H9 (cell line): ENCODE results near the gene SUOX. TPM values are rescaled to one million over a fixed set of nuclear protein-coding genes. Genes with fewer than 3 reads are reported as not detected.

Source experiments
- DNase-seq: peaks from one replicate; pipeline ENCODE4 v3.0.0-alpha.2; 2017
- H2AFZ ChIP-seq: one replicate; pipeline ENCODE4 v1.6.1; 2013; ENCODE audit warnings: mild to moderate bottlenecking, low read length, control low read depth, moderate library complexity
- H2AK5ac ChIP-seq: 2 replicates; pipeline ENCODE4 v1.6.1; 2013; ENCODE audit warnings: low read length, control low read depth, mixed read lengths; ENCODE audit not compliant: insufficient read length
- H2BK120ac ChIP-seq: one replicate; pipeline ENCODE4 v1.6.1; 2013; ENCODE audit warnings: low read depth, mild to moderate bottlenecking, low read length, control low read depth, inconsistent platforms; ENCODE audit not compliant: poor library complexity, severe bottlenecking
- H2BK12ac ChIP-seq: 2 replicates; pipeline ENCODE4 v1.6.1; 2013; ENCODE audit warnings: low read length, control low read depth, mixed read lengths, low read depth; ENCODE audit not compliant: insufficient read length
- H2BK15ac ChIP-seq: 2 replicates; pipeline ENCODE4 v1.6.1; 2013; ENCODE audit warnings: low read depth, low read length, control low read depth
- H2BK20ac ChIP-seq: one replicate; pipeline ENCODE4 v1.6.1; 2013; ENCODE audit warnings: low read depth, mild to moderate bottlenecking, low read length, control low read depth, inconsistent platforms; ENCODE audit not compliant: poor library complexity, severe bottlenecking
- H2BK5ac ChIP-seq: 2 replicates; pipeline ENCODE4 v1.6.1; 2013; ENCODE audit warnings: low read length, control low read depth, mixed read lengths; ENCODE audit not compliant: insufficient read length
- H3K14ac ChIP-seq: 2 replicates; pipeline ENCODE4 v1.6.1; 2013; ENCODE audit warnings: low read length, control low read depth; ENCODE audit not compliant: insufficient read depth
- H3K18ac ChIP-seq: 2 replicates; pipeline ENCODE4 v1.6.1; 2013; ENCODE audit warnings: low read depth, mild to moderate bottlenecking, mixed read lengths, low read length, control low read depth; ENCODE audit not compliant: insufficient read length
- H3K23ac ChIP-seq: 2 replicates; pipeline ENCODE4 v1.6.1; 2013; ENCODE audit warnings: low read length, control low read depth, mixed read lengths, low read depth; ENCODE audit not compliant: insufficient read length
- H3K23me2 ChIP-seq: 2 replicates; pipeline ENCODE4 v1.6.1; 2013; ENCODE audit warnings: low read depth, mild to moderate bottlenecking, mixed read lengths, low read length, control low read depth; ENCODE audit not compliant: insufficient read length, poor library complexity, severe bottlenecking
- H3K27ac ChIP-seq: 2 replicates; pipeline ENCODE4 v1.5.1; 2013; ENCODE audit warnings: low read length, control low read depth, mixed read lengths, low read depth; ENCODE audit not compliant: insufficient read length
- H3K27me3 ChIP-seq: 2 replicates; pipeline ENCODE4 v1.6.1; 2013; ENCODE audit warnings: low read length, control low read depth, inconsistent platforms; ENCODE audit not compliant: insufficient read depth
- H3K4ac ChIP-seq: 2 replicates; pipeline ENCODE4 v1.6.1; 2013; ENCODE audit warnings: low read depth, mild to moderate bottlenecking, control low read depth, inconsistent platforms, low read length, moderate library complexity
- H3K4me1 ChIP-seq: 2 replicates; pipeline ENCODE4 v1.6.1; 2013; ENCODE audit warnings: low read length, control low read depth, inconsistent platforms; ENCODE audit not compliant: insufficient read depth
- H3K4me2 ChIP-seq: 2 replicates; pipeline ENCODE4 v1.6.1; 2013; ENCODE audit warnings: low read length, control low read depth, mixed read lengths; ENCODE audit not compliant: insufficient read length, insufficient read depth
- H3K56ac ChIP-seq: 2 replicates; pipeline ENCODE4 v1.6.1; 2013; ENCODE audit warnings: low read depth, mild to moderate bottlenecking, mixed read lengths, low read length, control low read depth; ENCODE audit not compliant: insufficient read length
- H3K79me1 ChIP-seq: 2 replicates; pipeline ENCODE4 v1.6.1; 2013; ENCODE audit warnings: low read depth, mild to moderate bottlenecking, moderate library complexity, low read length, control low read depth, inconsistent platforms; ENCODE audit not compliant: insufficient read depth, poor library complexity, severe bottlenecking
- H3K79me2 ChIP-seq: 2 replicates; pipeline ENCODE4 v1.6.1; 2013; ENCODE audit warnings: low read length, control low read depth, inconsistent platforms; ENCODE audit not compliant: insufficient read depth
- H3K9ac ChIP-seq: 2 replicates; pipeline ENCODE4 v1.6.1; 2013; ENCODE audit warnings: low read length, control low read depth, mixed read lengths; ENCODE audit not compliant: insufficient read length; ENCODE audit errors: extremely low read depth
- H3K9me3 ChIP-seq: one replicate; pipeline ENCODE4 v1.6.1; 2013; ENCODE audit warnings: low read depth, low read length, inconsistent platforms; ENCODE audit not compliant: control insufficient read depth
- H3T11ph ChIP-seq: one replicate; pipeline ENCODE4 v1.6.1; 2013; ENCODE audit warnings: mild to moderate bottlenecking, low read length, control low read depth, inconsistent platforms
- H4K20me1 ChIP-seq: one replicate; pipeline ENCODE4 v1.6.1; 2013; ENCODE audit not compliant: control insufficient read depth, insufficient read length, insufficient read depth
- H4K5ac ChIP-seq: 2 replicates; pipeline ENCODE4 v1.6.1; 2013; ENCODE audit warnings: low read depth, mild to moderate bottlenecking, mixed read lengths, low read length, control low read depth; ENCODE audit not compliant: insufficient read length
- H4K8ac ChIP-seq: replicated peaks from 2 replicates; pipeline ENCODE4 v1.6.1; 2013; ENCODE audit warnings: low read length, control low read depth, mixed read lengths, low read depth; ENCODE audit not compliant: insufficient read length
- H4K91ac ChIP-seq: 2 replicates; pipeline ENCODE4 v1.6.1; 2013; ENCODE audit warnings: low read depth, mild to moderate bottlenecking, moderate library complexity, mixed read lengths, low read length, control low read depth; ENCODE audit not compliant: insufficient read length
- H3K27ac Mint-ChIP-seq, 3 experiments: 2 replicates in 2 of 3; 3 replicates in 1 of 3; pipeline ENCODE4 v1.8.0; 2020 to 2021; ENCODE audit warnings: mixed read lengths in 3 of 3, mild to moderate bottlenecking in 1 of 3, moderate library complexity in 1 of 3
- H3K27me3 Mint-ChIP-seq: 2 replicates; pipeline ENCODE4 v1.8.0; 2021; ENCODE audit warnings: low read depth, mild to moderate bottlenecking, moderate library complexity, mixed read lengths
- H3K36me3 Mint-ChIP-seq, 3 experiments: 2 replicates in 2 of 3; 3 replicates in 1 of 3; pipeline ENCODE4 v1.8.0; 2020 to 2021; ENCODE audit warnings: low read depth in 3 of 3, mixed read lengths in 3 of 3; ENCODE audit not compliant: insufficient read depth in 1 of 3
- H3K4me1 Mint-ChIP-seq, 2 experiments: 2 replicates each; pipeline ENCODE4 v1.8.0; 2020; ENCODE audit warnings: mixed read lengths in 2 of 2
- H3K4me3 Mint-ChIP-seq, 2 experiments: 2 replicates in 1 of 2; 3 replicates in 1 of 2; pipeline ENCODE4 v1.8.0; 2020 to 2021; ENCODE audit warnings: mild to moderate bottlenecking in 2 of 2, mixed read lengths in 2 of 2, moderate library complexity in 1 of 2
- H3K9me3 Mint-ChIP-seq, 2 experiments: 2 replicates in 1 of 2; 3 replicates in 1 of 2; pipeline ENCODE4 v1.8.0; 2020; ENCODE audit warnings: mild to moderate bottlenecking in 2 of 2, mixed read lengths in 2 of 2, moderate library complexity in 1 of 2
- CTCF ChIP-seq: fragments of 200-600 bp; sonication (generic); conservative IDR thresholded peaks from 3 replicates; pipeline ENCODE4 v1.8.0; 2021; ENCODE audit warnings: antibody characterized with exemption, mild to moderate bottlenecking
- WGBS: extraction: QIAGEN DNeasy Blood & Tissue Kit; methylation state at CpG from one replicate; pipeline ENCODE4 v1.1.7; 2013; ENCODE audit warnings: missing lambda C conversion rate, low lambda C conversion rate, mixed read lengths; ENCODE audit not compliant: insufficient read length; ENCODE audit errors: extremely low coverage; 5-methylcytosine and 5-hydroxymethylcytosine counted together
- total RNA-seq: library from RNA; stranded (reverse); gene quantifications from 2 replicates; pipeline ENCODE4 v1.2.1, GENCODE V29; 2021

Gene SUOX
- total RNA-seq, 1 experiment from 2014 or later, result 21.0 TPM

- Histone ChIP-seq H3K9ac (peak overlapping the region; percentile 11), H3K79me2 (peaks cover 14% of the 10 kb centered on the region; the same call in 1 of the 2 replicates)
These were observed 24.0 kb upstream of the SUOX start for GRCh38 chr12:55972911-55973598.

More at GRCh38 chr12:55972911-55973598, 24.0 kb upstream of the SUOX start:
- H3K9me3 Mint-ChIP-seq, result no peaks in the 10 kb centered on the region
- H3K36me3 Mint-ChIP-seq, result peaks cover 11 to 51% (median 48%) of the 10 kb centered on the region in 3 experiments; a peak in 6 of 7 replicates
- H3K9me3 ChIP-seq, result no peaks in the 10 kb centered on the region
- H2BK120ac ChIP-seq, result no peak overlapping the region
- H3K4me1 Mint-ChIP-seq, result peaks cover 7 to 10% of the 10 kb centered on the region in 2 experiments
- H3K4me2 ChIP-seq, result peak overlapping the region; percentile 57
- H3K56ac ChIP-seq, result no peak overlapping the region
- H3K4me1 ChIP-seq, result no peaks in the 10 kb centered on the region; the same call in 1 of the 2 replicates
- no peak overlapping the region for H3K4ac ChIP-seq
- TF ChIP-seq CTCF, result no peak
- H3K79me1 ChIP-seq, result peaks cover 3% of the 10 kb centered on the region
- no peak overlapping the region for H3T11ph ChIP-seq
- H3K18ac ChIP-seq, result no peak overlapping the region
- H2BK20ac ChIP-seq, result no peak overlapping the region
- H3K27me3 ChIP-seq, result no peaks in the 10 kb centered on the region
- H3K27ac Mint-ChIP-seq, result no peak overlapping the region
- no peak overlapping the region for H2BK15ac ChIP-seq
- 100% methylated on average over 1 of the region's 18 CpGs for WGBS
- DNase-seq, result no peak
- H2BK12ac ChIP-seq, result no peak overlapping the region
- H3K14ac ChIP-seq, result no peak overlapping the region
- H2AFZ ChIP-seq, result no peak overlapping the region
- peak overlapping the region; percentile 5 for H3K27ac ChIP-seq
- no peak overlapping the region for H3K23ac ChIP-seq
- no peak overlapping the region for H3K4me3 Mint-ChIP-seq
- no peak overlapping the region for H4K8ac ChIP-seq
- H4K91ac ChIP-seq, result no peak overlapping the region
- no peak overlapping the region for H2AK5ac ChIP-seq
- no peak overlapping the region for H2BK5ac ChIP-seq
- H3K27me3 Mint-ChIP-seq, result no peaks in the 10 kb centered on the region
- peaks cover 6% of the 10 kb centered on the region for H3K23me2 ChIP-seq
- no peak overlapping the region for H4K5ac ChIP-seq
- H4K20me1 ChIP-seq, result no peaks in the 10 kb centered on the region
